Activated CD8-positive, alpha-beta memory T cell treated with anti-CD3 and anti-CD28 coated beads, Interleukin-2, amount 10 ng/mL, durations not matched to agents 7 days and 5 days (primary cell): ENCODE measurements around the gene IL12A. TPM values are rescaled to one million over a fixed set of nuclear protein-coding genes. Genes with fewer than 3 reads are reported as not detected.

Experiments
- ATAC-seq: fragments of 150-1000 bp; cut with Tn5 transposase; one replicate; pipeline ENCODE4 v1.10.0; 2021; ENCODE audit warnings: moderate library complexity
- CTCF ChIA-PET: fragments of 350-600 bp; sonication (Branson Sonifier 250); formaldehyde crosslinking; loops from one replicate; lab custom pipeline; 2021; ENCODE audit warnings: antibody characterized with exemption; lab: Charles Lee
- DNase-seq: peaks from one replicate; pipeline ENCODE4 v3.0.0-alpha.2; 2020
- H3K27ac Mint-ChIP-seq: one replicate; pipeline ENCODE4 v1.8.0; 2021; ENCODE audit warnings: mild to moderate bottlenecking, mixed read lengths
- H3K27me3 Mint-ChIP-seq: one replicate; pipeline ENCODE4 v1.8.0; 2021; ENCODE audit warnings: mixed read lengths
- H3K36me3 Mint-ChIP-seq: one replicate; pipeline ENCODE4 v1.8.0; 2021; ENCODE audit warnings: mild to moderate bottlenecking, mixed read lengths
- H3K4me1 Mint-ChIP-seq: one replicate; pipeline ENCODE4 v1.8.0; 2021; ENCODE audit warnings: mixed read lengths
- H3K4me3 Mint-ChIP-seq: one replicate; pipeline ENCODE4 v1.8.0; 2021; ENCODE audit warnings: mild to moderate bottlenecking, moderate library complexity, mixed read lengths
- H3K9me3 Mint-ChIP-seq: one replicate; pipeline ENCODE4 v1.8.0; 2022; ENCODE audit warnings: low read depth, mixed read lengths
- total RNA-seq, 2 experiments: library from RNA; stranded (reverse); gene quantifications; one replicate each; pipeline ENCODE4 v1.2.3, GENCODE V29; 2021

IL12A gene
- total RNA-seq, 2 experiments from 2014 or later, result 0.63 to 1.4 TPM

GRCh38 chr3:160022068-160022467, 33.4 kb downstream of the IL12A start:
- H3K27ac Mint-ChIP-seq, result no peak overlapping the region
- no peak for DNase-seq
- no peak for ATAC-seq
- peaks cover 2% of the 10 kb centered on the region for H3K36me3 Mint-ChIP-seq
- no peaks in the 10 kb centered on the region for H3K9me3 Mint-ChIP-seq
- peaks cover 13% of the 10 kb centered on the region for H3K27me3 Mint-ChIP-seq
- peaks cover 17% of the 10 kb centered on the region for H3K4me1 Mint-ChIP-seq
- CTCF ChIA-PET, result no interaction called here
- no peak overlapping the region for H3K4me3 Mint-ChIP-seq

DNA sequence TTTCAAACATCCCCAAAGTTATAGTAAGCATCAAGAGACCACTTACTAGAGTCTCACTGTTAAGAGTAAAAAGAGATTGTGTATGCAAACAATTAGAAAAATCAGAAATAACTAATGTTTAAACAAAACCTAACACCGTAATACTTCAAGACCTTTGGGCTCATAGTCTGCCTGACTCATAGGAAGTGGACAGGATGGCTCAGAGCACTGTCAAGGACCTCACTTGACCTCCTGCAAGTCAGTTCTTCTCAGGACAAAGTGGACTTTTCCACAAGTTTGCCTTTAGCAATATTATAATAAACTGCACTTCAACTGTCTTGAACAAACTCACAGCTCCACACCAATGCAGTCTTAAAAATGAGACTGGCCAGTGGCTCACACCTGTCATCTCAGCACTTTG, 34.8 kb downstream of the IL12A start:
- Mint-ChIP-seq H3K36me3 (peaks cover 6% of the 10 kb centered on the region), H3K27ac (no peak overlapping the region), H3K4me3 (no peak overlapping the region), H3K4me1 (peaks cover 30% of the 10 kb centered on the region), H3K9me3 (no peaks in the 10 kb centered on the region), H3K27me3 (peaks cover 13% of the 10 kb centered on the region)
- ATAC-seq, result no peak
- CTCF ChIA-PET, result no interaction called here
- no peak for DNase-seq

GRCh38 chr3:160027541-160028195, 39.0 kb downstream of the IL12A start:
- peak; percentile 86 for ATAC-seq
- CTCF ChIA-PET, result interaction anchor here (2.6 kb wide), 1 partner anchor 22 kb away, joined by 15 read pairs; no protein-coding TSS in a partner anchor
- Mint-ChIP-seq H3K4me3 (peak overlapping the region; percentile 40), H3K27me3 (no peaks in the 10 kb centered on the region), H3K27ac (peak overlapping the region; percentile 95), H3K36me3 (peaks cover 6% of the 10 kb centered on the region), H3K9me3 (no peaks in the 10 kb centered on the region), H3K4me1 (peaks cover 43% of the 10 kb centered on the region)
- DNase-seq, result peak; percentile 55

GRCh38 chr3:160035757-160036156, 47.1 kb downstream of the IL12A start:
- Mint-ChIP-seq H3K9me3 (no peaks in the 10 kb centered on the region), H3K27me3 (peaks cover 44% of the 10 kb centered on the region), H3K27ac (no peak overlapping the region), H3K4me3 (no peak overlapping the region), H3K36me3 (no peaks in the 10 kb centered on the region), H3K4me1 (peaks cover 17% of the 10 kb centered on the region)
- no peak for DNase-seq
- CTCF ChIA-PET, result no interaction called here
- ATAC-seq, result no peak

DNA sequence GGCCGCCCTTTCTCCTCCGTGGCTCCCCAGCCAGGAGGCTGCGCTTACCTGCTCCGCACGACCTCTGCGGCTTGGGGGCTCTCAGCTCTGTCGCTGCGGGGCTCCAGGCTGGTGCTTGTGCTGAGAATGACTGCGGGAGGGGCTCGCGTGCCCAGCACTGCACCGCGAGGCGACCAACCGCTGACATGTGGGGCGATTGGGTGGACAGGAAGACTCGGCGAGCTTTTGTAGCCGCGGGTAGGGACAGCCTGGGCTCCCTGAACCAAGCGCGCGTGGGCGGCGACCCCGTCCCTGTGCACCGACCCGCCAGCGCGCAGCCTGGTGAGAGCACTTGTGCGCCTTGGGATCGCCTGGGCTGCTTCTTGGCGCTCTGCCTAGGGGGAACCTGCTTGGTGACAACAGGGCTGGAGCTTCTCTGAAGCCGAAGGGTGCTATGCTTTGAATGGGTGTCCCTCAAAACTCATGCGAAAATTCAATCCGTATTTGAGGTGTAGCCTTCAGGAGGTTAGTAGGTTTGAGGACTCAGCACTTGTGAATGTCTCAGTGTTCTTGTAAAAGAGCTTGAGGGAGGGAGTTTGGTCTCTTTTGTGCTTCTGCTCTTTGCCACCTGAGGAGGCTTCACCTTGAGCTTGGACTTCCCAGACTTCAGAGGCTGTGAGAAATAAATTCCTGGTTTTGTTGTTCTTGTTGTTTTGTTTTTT, 50.4 kb downstream of the IL12A start:
- DNase-seq, result no peak
- Mint-ChIP-seq H3K9me3 (peaks cover 12% of the 10 kb centered on the region), H3K27ac (no peak overlapping the region), H3K27me3 (peaks cover 56% of the 10 kb centered on the region), H3K36me3 (peaks cover 6% of the 10 kb centered on the region), H3K4me3 (peak overlapping the region; percentile 42), H3K4me1 (peaks cover 11% of the 10 kb centered on the region)
- CTCF ChIA-PET, result interaction anchor here (1.0 kb wide), 1 partner anchor 14 kb away, joined by 3 read pairs; no protein-coding TSS in a partner anchor
- ATAC-seq, result peak; percentile 36

GRCh38 chr3:160040181-160040580, 51.5 kb downstream of the IL12A start:
- Mint-ChIP-seq H3K27ac (no peak overlapping the region), H3K36me3 (peaks cover 6% of the 10 kb centered on the region), H3K4me1 (peaks cover 11% of the 10 kb centered on the region), H3K4me3 (no peak overlapping the region), H3K27me3 (peaks cover 56% of the 10 kb centered on the region), H3K9me3 (peaks cover 12% of the 10 kb centered on the region)
- CTCF ChIA-PET, result no interaction called here
- ATAC-seq (no peak), DNase-seq (no peak)

- peaks cover 11% of the 10 kb centered on the region for H3K4me1 Mint-ChIP-seq
- H3K27me3 Mint-ChIP-seq, result peaks cover 48% of the 10 kb centered on the region
- H3K36me3 Mint-ChIP-seq, result peaks cover 6% of the 10 kb centered on the region
- H3K9me3 Mint-ChIP-seq, result peaks cover 12% of the 10 kb centered on the region
- DNase-seq (no peak), ATAC-seq (no peak)
- H3K4me3 Mint-ChIP-seq, result no peak overlapping the region
- no peak overlapping the region for H3K27ac Mint-ChIP-seq
- CTCF ChIA-PET, result no interaction called here
Measured at GRCh38 chr3:160041465-160041864, 52.8 kb downstream of the IL12A start.

DNA sequence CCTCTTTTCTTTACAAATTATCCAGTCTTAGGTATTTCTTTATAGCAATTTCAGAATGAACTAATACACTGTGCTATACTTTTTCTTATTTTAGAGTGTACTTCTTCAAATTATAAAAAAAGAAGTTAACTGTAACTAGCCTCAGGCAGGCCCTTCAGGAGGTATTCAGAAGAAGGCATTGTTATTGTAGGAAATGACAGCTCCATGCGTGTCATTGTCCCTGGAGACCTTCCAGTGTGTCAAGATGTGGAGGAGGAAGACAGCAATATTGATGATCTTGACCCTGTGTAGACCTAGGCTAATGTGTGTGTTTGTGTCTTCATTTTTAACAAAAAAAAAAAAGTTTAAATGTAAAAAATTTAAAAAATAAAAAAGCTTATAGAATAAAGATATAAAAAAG, 55.5 kb downstream of the IL12A start:
- H3K9me3 Mint-ChIP-seq, result peaks cover 12% of the 10 kb centered on the region

More for the DNA sequence above, 55.5 kb downstream of the IL12A start:
- Mint-ChIP-seq H3K4me3 (no peak overlapping the region), H3K27ac (no peak overlapping the region), H3K27me3 (peaks cover 24% of the 10 kb centered on the region), H3K4me1 (peaks cover 7% of the 10 kb centered on the region), H3K36me3 (peaks cover 6% of the 10 kb centered on the region)
- ATAC-seq (no peak), DNase-seq (no peak)
- CTCF ChIA-PET, result no interaction called here

Other genes starting within 250 kb of the IL12A start
- gene SCHIP1, start 149.0 kb upstream of the IL12A start, total RNA-seq, result under 1 TPM; 0.23 to 0.41 TPM
- under 1 TPM; 0.15 to 0.23 TPM for gene C3orf80, start 236.6 kb downstream of the IL12A start, total RNA-seq